ENCODE measurements around the gene TOX3. TPM values are rescaled to one million over a fixed set of nuclear protein-coding genes. Genes with fewer than 3 reads are reported as not detected.

TOX3 gene
- total RNA-seq, 1 experiment from 2014 or later, result 29.4 TPM

DNA sequence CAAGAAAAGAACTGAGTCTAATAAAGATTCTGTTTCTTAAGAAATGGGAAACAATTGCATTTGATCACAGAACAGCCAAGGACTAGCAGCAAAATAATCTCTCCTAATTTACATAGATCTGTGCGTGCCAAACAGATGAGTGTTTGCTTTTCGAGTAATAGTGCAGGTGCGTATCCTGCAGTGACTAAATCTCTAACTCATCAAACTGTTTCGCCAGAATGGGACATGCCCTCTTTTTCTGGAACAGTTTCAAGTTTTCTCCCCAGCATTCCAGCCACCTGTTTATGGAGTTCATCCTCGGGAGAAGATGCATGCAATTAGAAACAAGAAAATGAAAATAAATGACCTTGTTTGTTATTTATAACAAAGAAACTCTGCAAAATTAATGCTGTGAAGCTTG lies 5.7 kb upstream of the TOX3 start:
- no peak overlapping the region for H3K27ac Mint-ChIP-seq (ENCODE audit: unreplicated experiment)
- peaks cover 4% of the 10 kb centered on the region for H3K36me3 Mint-ChIP-seq (ENCODE audit: insufficient read depth, unreplicated experiment)
- no peak for DNase-seq
- H3K4me1 Mint-ChIP-seq (ENCODE audit: low read depth, unreplicated experiment), result peaks cover 52% of the 10 kb centered on the region
- no peak overlapping the region for H3K4me3 Mint-ChIP-seq (ENCODE audit: low read depth, unreplicated experiment)
- no TSS peak for BruUV-seq (replicated peaks)
- H3K9me3 Mint-ChIP-seq (ENCODE audit: low read depth, unreplicated experiment), result peaks cover 5% of the 10 kb centered on the region
- CTCF ChIA-PET, result interaction anchor here (0.7 kb wide), 1 partner anchor 21 kb away, joined by 6 read pairs; no protein-coding TSS in a partner anchor
- intact Hi-C loops (cut with micrococcal nuclease; ENCODE audit: unreplicated experiment), result loop anchor here (5.0 to 10.0 kb wide), 2 partner anchors 60 to 478 kb away; no protein-coding TSS in a partner anchor
- no peaks in the 10 kb centered on the region for H3K27me3 Mint-ChIP-seq (ENCODE audit: unreplicated experiment)
- TF ChIP-seq, protein P1, sequence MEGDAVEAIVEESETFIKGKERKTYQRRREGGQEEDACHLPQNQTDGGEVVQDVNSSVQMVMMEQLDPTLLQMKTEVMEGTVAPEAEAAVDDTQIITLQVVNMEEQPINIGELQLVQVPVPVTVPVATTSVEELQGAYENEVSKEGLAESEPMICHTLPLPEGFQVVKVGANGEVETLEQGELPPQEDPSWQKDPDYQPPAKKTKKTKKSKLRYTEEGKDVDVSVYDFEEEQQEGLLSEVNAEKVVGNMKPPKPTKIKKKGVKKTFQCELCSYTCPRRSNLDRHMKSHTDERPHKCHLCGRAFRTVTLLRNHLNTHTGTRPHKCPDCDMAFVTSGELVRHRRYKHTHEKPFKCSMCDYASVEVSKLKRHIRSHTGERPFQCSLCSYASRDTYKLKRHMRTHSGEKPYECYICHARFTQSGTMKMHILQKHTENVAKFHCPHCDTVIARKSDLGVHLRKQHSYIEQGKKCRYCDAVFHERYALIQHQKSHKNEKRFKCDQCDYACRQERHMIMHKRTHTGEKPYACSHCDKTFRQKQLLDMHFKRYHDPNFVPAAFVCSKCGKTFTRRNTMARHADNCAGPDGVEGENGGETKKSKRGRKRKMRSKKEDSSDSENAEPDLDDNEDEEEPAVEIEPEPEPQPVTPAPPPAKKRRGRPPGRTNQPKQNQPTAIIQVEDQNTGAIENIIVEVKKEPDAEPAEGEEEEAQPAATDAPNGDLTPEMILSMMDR (IDR thresholded peaks at IDR 0.05; ENCODE audit: unreplicated experiment), result no peak

DNA sequence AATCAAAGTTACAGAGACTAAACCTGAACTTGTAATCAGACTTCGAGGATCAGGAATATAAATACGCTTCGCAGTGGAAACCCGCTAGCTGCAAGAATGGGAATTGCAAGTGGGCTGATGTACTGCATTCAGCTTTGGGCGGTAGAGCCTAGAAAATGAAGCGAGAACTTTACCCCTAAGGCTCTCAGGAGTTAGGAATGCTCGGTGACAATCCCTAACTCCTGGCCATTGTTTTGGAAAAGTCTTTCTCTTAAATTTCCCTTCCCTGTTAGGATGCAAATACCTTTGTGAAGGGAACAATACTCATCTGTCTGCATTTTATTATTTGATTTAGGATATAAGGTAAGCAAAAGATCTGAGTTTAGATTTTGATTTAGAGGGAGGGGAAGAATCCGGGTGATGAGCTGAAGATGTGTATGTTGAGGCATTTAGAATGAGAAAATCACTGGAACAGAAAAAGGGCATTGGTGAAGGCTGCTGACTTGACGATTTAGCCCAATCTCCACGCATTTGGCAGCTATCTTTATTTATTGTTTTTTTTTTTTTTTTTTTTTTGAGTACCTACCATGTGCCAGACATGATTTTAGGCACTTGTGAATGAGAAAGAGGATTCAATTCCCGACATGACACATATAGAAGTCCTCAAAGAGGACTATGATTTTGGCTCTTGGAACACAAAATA lies 2.2 kb upstream of the TOX3 start:
- no peak for DNase-seq
- Mint-ChIP-seq H3K4me3 (ENCODE audit: low read depth, unreplicated experiment) (no peak overlapping the region), H3K9me3 (ENCODE audit: low read depth, unreplicated experiment) (peaks cover 2% of the 10 kb centered on the region), H3K27me3 (ENCODE audit: unreplicated experiment) (no peaks in the 10 kb centered on the region), H3K27ac (ENCODE audit: unreplicated experiment) (no peak overlapping the region), H3K36me3 (ENCODE audit: insufficient read depth, unreplicated experiment) (peaks cover 33% of the 10 kb centered on the region), H3K4me1 (ENCODE audit: low read depth, unreplicated experiment) (peaks cover 42% of the 10 kb centered on the region)
- intact Hi-C loops (cut with micrococcal nuclease; ENCODE audit: unreplicated experiment), result loop anchor here (5.0 kb wide), 1 partner anchor 92 kb away; no protein-coding TSS in a partner anchor
- TF ChIP-seq, protein P1 (IDR thresholded peaks at IDR 0.05; ENCODE audit: unreplicated experiment), result no peak
- CTCF ChIA-PET, result interaction anchor here (1.2 kb wide), 1 partner anchor 8 kb away, joined by 5 read pairs; no protein-coding TSS in a partner anchor
- BruUV-seq (replicated peaks), result no TSS peak

DNA sequence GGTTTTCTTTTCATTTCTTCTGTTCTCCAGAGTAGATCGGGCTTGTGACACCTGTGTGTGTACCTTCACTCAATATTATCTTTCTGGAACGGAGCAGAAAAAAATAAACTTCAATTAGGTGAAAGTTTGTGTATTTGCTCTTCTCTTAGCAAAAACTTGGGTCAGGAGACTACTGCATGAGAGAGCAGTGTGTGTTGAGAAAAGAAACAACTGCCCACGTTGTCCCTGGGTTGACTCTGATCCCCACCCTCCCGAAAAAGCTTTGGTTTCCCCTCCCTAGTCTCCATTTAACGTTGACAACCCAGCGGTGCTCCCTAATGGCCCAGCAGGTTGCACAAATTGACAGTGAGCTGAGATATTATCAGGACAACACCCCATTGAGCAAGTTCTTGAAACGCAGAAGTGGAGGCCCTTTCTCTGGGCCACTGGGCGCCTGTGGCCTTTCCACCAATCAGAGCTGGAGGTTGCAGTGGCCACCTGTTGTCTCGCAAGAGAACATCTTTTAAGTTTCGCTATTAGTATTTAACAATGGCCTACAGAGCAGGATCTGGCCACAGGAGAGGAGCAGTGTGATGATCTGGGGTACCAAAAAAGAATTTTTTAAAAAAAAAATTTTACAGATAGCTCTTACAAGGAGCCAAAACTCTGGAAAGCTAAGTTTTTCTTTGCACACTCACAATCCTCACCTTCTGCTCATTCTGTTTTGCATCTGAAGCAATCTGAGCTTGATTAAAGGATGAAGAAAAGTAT lies 1.5 kb upstream of the TOX3 start:
- no TSS peak for BruUV-seq (replicated peaks)
- intact Hi-C loops (cut with micrococcal nuclease; ENCODE audit: unreplicated experiment), result loop anchor here (5.0 kb wide), 1 partner anchor 91 kb away; no protein-coding TSS in a partner anchor
- Mint-ChIP-seq H3K27ac (ENCODE audit: unreplicated experiment) (no peak overlapping the region), H3K27me3 (ENCODE audit: unreplicated experiment) (no peaks in the 10 kb centered on the region), H3K4me3 (ENCODE audit: low read depth, unreplicated experiment) (no peak overlapping the region), H3K4me1 (ENCODE audit: low read depth, unreplicated experiment) (peaks cover 41% of the 10 kb centered on the region), H3K36me3 (ENCODE audit: insufficient read depth, unreplicated experiment) (peaks cover 33% of the 10 kb centered on the region), H3K9me3 (ENCODE audit: low read depth, unreplicated experiment) (no peaks in the 10 kb centered on the region)
- no peak for DNase-seq
- CTCF ChIA-PET, result interaction anchor here (1.2 kb wide), 1 partner anchor 9 kb away, joined by 5 read pairs; no protein-coding TSS in a partner anchor
- TF ChIP-seq, protein P1 (IDR thresholded peaks at IDR 0.05; ENCODE audit: unreplicated experiment), result no peak

DNA sequence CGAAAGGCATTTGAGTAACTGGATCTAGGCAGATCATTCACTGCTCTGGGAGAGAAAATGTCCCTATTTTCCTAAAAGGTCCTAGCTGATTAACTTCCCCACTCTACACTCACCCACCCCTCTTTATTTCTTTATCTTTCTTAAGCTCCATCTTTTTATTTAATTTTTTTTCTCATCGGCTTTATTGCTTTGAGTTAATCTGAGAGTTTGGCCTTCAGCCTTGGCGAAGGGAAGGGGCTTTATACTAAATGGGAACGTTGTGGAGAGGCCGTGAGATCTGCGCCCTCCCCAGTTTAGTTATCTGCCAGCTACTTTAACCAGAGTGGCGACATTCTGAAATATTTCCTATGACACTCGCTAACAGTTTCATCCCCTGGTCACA lies 882 bp upstream of the TOX3 start:
- Mint-ChIP-seq H3K36me3 (ENCODE audit: insufficient read depth, unreplicated experiment) (peaks cover 33% of the 10 kb centered on the region), H3K4me3 (ENCODE audit: low read depth, unreplicated experiment) (peak overlapping the region; percentile 78), H3K4me1 (ENCODE audit: low read depth, unreplicated experiment) (peaks cover 38% of the 10 kb centered on the region), H3K27me3 (ENCODE audit: unreplicated experiment) (no peaks in the 10 kb centered on the region), H3K9me3 (ENCODE audit: low read depth, unreplicated experiment) (no peaks in the 10 kb centered on the region), H3K27ac (ENCODE audit: unreplicated experiment) (peak overlapping the region; percentile 69)
- intact Hi-C loops (cut with micrococcal nuclease; ENCODE audit: unreplicated experiment), result loop anchor here (5.0 kb wide), 1 partner anchor 91 kb away; no protein-coding TSS in a partner anchor
- CTCF ChIA-PET, result interaction anchor here (1.3 kb wide), 1 partner anchor 24 kb away, joined by 6 read pairs; no protein-coding TSS in a partner anchor
- TF ChIP-seq, protein P1 (IDR thresholded peaks at IDR 0.05; ENCODE audit: unreplicated experiment), result no peak
- no TSS peak for BruUV-seq (replicated peaks)
- no peak for DNase-seq
